HepG2 (cell line): ENCODE measurements around the gene CLN6. TPM values are rescaled to one million over a fixed set of nuclear protein-coding genes. Genes with fewer than 3 reads are reported as not detected.
A peak's percentile ranks its signal among the peaks of the same experiment; 100 is the strongest.

Experiments used
- E2F1 ChIP-seq: sonication (generic); formaldehyde crosslinking; IDR thresholded peaks from 2 replicates; pipeline ENCODE4 v1.5.0; 2020; ENCODE audit warnings: missing genetic modification reagents
- FLYWCH1 ChIP-seq: sonication (generic); formaldehyde crosslinking; IDR thresholded peaks from 2 replicates; pipeline ENCODE4 v1.8.1; 2023; ENCODE audit warnings: mild to moderate bottlenecking, missing genetic modification reagents
- GLI4 ChIP-seq: sonication (generic); formaldehyde crosslinking; IDR thresholded peaks from 2 replicates; pipeline ENCODE4 v1.5.1; 2020; ENCODE audit warnings: missing genetic modification reagents, mild to moderate bottlenecking, moderate library complexity, borderline replicate concordance
- HDAC1 ChIP-seq: sonication (generic); formaldehyde crosslinking; IDR thresholded peaks from 2 replicates; pipeline ENCODE4 v1.5.1; 2020; ENCODE audit warnings: mild to moderate bottlenecking, missing genetic modification reagents
- MED13 ChIP-seq: sonication (generic); formaldehyde crosslinking; IDR thresholded peaks from 2 replicates; pipeline ENCODE4 v1.5.0; 2020; ENCODE audit warnings: missing genetic modification reagents
- MEF2D ChIP-seq: sonication (generic); formaldehyde crosslinking; IDR thresholded peaks from 2 replicates; pipeline ENCODE4 v1.5.1; 2020; ENCODE audit warnings: mild to moderate bottlenecking, missing genetic modification reagents
- NFYC ChIP-seq: IDR thresholded peaks from 2 replicates; pipeline ENCODE4 v1.6.1; 2016; ENCODE audit warnings: missing genetic modification reagents, missing compliant biosample characterization
- NONO ChIP-seq, 2 experiments: fragments of 450-650 bp in 1 of 2; sonication (generic) in 1 of 2; formaldehyde crosslinking in 1 of 2; IDR thresholded peaks in 1 of 2; conservative IDR thresholded peaks in 1 of 2; 2 replicates each; pipeline versions ENCODE4 v1.6.1 to v1.8.0; 2017 to 2022; ENCODE audit warnings: mild to moderate bottlenecking in 1 of 2, missing genetic modification reagents in 1 of 2, moderate library complexity in 1 of 2
- NRL ChIP-seq: sonication (generic); formaldehyde crosslinking; IDR thresholded peaks from 2 replicates; pipeline ENCODE4 v1.5.0; 2020; ENCODE audit warnings: missing genetic modification reagents, mild to moderate bottlenecking, moderate library complexity, borderline replicate concordance
- PRPF4 ChIP-seq: fragments of 200-400 bp; formaldehyde crosslinking; IDR thresholded peaks from 2 replicates; pipeline ENCODE4 v1.6.1; 2016; ENCODE audit warnings: low read length, low read depth; ENCODE audit not compliant: poor library complexity, severe bottlenecking
- REXO4 ChIP-seq: sonication (generic); formaldehyde crosslinking; IDR thresholded peaks from 2 replicates; pipeline ENCODE4 v1.8.0; 2022; ENCODE audit warnings: missing genetic modification reagents, mild to moderate bottlenecking, borderline replicate concordance
- SP2 ChIP-seq: sonication (generic); formaldehyde crosslinking; IDR thresholded peaks from 2 replicates; pipeline ENCODE4 v1.5.1; 2020; ENCODE audit warnings: mild to moderate bottlenecking, missing genetic modification reagents
- STAT5B ChIP-seq: sonication (generic); formaldehyde crosslinking; IDR thresholded peaks from 2 replicates; pipeline ENCODE4 v1.4.0; 2020; ENCODE audit warnings: missing genetic modification reagents
- TP53 ChIP-seq: sonication (generic); formaldehyde crosslinking; conservative IDR thresholded peaks from 2 replicates; pipeline ENCODE4 v1.4.0; 2020; ENCODE audit warnings: missing genetic modification reagents
- ZNF264 ChIP-seq: sonication (generic); formaldehyde crosslinking; IDR thresholded peaks from 2 replicates; pipeline ENCODE4 v1.4.0; 2020; ENCODE audit warnings: missing genetic modification reagents
- ZNF274 ChIP-seq: sonication (generic); formaldehyde crosslinking; IDR thresholded peaks from 2 replicates; pipeline ENCODE4 v1.5.1; 2020; ENCODE audit warnings: mild to moderate bottlenecking, missing genetic modification reagents
- ZNF430 ChIP-seq: sonication (generic); formaldehyde crosslinking; IDR thresholded peaks from 2 replicates; pipeline ENCODE4 v1.9.0; 2021; ENCODE audit warnings: mild to moderate bottlenecking, missing genetic modification reagents
- ZNF501 ChIP-seq: sonication (generic); formaldehyde crosslinking; IDR thresholded peaks from 2 replicates; pipeline ENCODE4 v1.5.1; 2020; ENCODE audit warnings: mild to moderate bottlenecking, moderate library complexity, missing genetic modification reagents
- ZNF530 ChIP-seq: sonication (generic); formaldehyde crosslinking; IDR thresholded peaks from 2 replicates; pipeline ENCODE4 v1.5.0; 2020; ENCODE audit warnings: low read depth, mild to moderate bottlenecking, missing genetic modification reagents
- ZNF556 ChIP-seq: sonication (generic); formaldehyde crosslinking; IDR thresholded peaks from 2 replicates; pipeline ENCODE4 v1.4.0; 2020; ENCODE audit warnings: mild to moderate bottlenecking, missing genetic modification reagents, borderline replicate concordance
- ZNF615 ChIP-seq: sonication (generic); formaldehyde crosslinking; IDR thresholded peaks from 2 replicates; pipeline ENCODE4 v1.5.0; 2020; ENCODE audit warnings: mild to moderate bottlenecking, missing genetic modification reagents, borderline replicate concordance
- ZNF800 ChIP-seq: sonication (generic); formaldehyde crosslinking; IDR thresholded peaks from 2 replicates; pipeline ENCODE4 v1.4.0; 2020; ENCODE audit warnings: missing genetic modification reagents
- polyA plus RNA-seq, 8 experiments: library from polyadenylated mRNA; depleted of rRNA in 3 of 8; stranded (reverse) in 7 of 8; unstranded in 1 of 8; fragments of >200 nt; fragmentation: Illumina TruSeq in 4 of 8; extraction: Trizol in 4 of 8; gene quantifications; 2 replicates each; pipeline versions ENCODE4 v1.2.1 to v1.2.3, GENCODE V29; 2011 to 2016; ENCODE audit warnings: low read depth in 4 of 8, missing spikeins in 1 of 8, mixed read lengths in 1 of 8; ENCODE audit not compliant: insufficient read depth in 1 of 8
- total RNA-seq, 5 experiments: library from RNA; depleted of rRNA; stranded (reverse); fragments of >200 nt; fragmentation: Illumina TruSeq; extraction: Trizol; gene quantifications; 2 replicates each; pipeline ENCODE4 v1.2.3, GENCODE V29; 2016; ENCODE audit warnings: low read depth in 1 of 5
- TF ChIP-seq, protein P1 (sequence below): sonication (generic); formaldehyde crosslinking; IDR thresholded peaks from 2 replicates; pipeline ENCODE4 v1.4.0; 2020; ENCODE audit warnings: low read depth, missing genetic modification reagents
- TF ChIP-seq, protein P2 (sequence below): sonication (generic); formaldehyde crosslinking; IDR thresholded peaks from 2 replicates; pipeline ENCODE4 v1.5.0; 2020; ENCODE audit warnings: missing genetic modification reagents

Gene CLN6
- total and polyA plus RNA-seq, 2 of the 13 experiments (the other 11 are each of a cell fraction or from before 2014, with no cell fraction given): 24.9 to 27.1 TPM

DNA sequence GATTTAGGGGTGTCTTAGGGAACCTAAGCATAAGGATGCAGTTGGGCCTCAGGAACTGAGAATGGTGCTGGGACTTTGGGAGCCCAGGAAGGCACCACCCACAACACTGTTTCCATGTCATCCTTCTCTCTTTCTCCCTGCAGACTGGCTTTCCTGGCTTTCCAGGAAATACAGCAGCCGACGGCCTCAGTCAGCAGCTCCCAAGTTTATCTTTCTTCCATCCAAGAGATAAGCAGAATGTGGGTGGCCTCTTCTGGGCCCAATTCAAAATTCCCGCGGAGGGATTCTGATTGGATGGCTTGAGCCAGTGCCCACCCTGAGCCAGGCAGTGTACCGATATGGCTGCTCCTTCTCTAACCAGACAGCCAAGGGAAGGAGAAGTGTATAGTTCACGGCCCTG lies 4.5 kb upstream of the CLN6 start (continued):
- no peak for TF ChIP-seq ZNF530
- TF ChIP-seq, protein P1, sequence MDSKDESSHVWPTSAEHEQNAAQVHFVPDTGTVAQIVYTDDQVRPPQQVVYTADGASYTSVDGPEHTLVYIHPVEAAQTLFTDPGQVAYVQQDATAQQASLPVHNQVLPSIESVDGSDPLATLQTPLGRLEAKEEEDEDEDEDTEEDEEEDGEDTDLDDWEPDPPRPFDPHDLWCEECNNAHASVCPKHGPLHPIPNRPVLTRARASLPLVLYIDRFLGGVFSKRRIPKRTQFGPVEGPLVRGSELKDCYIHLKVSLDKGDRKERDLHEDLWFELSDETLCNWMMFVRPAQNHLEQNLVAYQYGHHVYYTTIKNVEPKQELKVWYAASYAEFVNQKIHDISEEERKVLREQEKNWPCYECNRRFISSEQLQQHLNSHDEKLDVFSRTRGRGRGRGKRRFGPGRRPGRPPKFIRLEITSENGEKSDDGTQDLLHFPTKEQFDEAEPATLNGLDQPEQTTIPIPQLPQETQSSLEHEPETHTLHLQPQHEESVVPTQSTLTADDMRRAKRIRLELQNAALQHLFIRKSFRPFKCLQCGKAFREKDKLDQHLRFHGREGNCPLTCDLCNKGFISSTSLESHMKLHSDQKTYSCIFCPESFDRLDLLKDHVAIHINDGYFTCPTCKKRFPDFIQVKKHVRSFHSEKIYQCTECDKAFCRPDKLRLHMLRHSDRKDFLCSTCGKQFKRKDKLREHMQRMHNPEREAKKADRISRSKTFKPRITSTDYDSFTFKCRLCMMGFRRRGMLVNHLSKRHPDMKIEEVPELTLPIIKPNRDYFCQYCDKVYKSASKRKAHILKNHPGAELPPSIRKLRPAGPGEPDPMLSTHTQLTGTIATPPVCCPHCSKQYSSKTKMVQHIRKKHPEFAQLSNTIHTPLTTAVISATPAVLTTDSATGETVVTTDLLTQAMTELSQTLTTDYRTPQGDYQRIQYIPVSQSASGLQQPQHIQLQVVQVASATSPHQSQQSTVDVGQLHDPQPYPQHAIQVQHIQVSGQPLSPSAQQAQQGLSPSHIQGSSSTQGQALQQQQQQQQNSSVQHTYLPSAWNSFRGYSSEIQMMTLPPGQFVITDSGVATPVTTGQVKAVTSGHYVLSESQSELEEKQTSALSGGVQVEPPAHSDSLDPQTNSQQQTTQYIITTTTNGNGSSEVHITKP (CRISPR knock-in tag): no peak
- TF ChIP-seq, protein P2, sequence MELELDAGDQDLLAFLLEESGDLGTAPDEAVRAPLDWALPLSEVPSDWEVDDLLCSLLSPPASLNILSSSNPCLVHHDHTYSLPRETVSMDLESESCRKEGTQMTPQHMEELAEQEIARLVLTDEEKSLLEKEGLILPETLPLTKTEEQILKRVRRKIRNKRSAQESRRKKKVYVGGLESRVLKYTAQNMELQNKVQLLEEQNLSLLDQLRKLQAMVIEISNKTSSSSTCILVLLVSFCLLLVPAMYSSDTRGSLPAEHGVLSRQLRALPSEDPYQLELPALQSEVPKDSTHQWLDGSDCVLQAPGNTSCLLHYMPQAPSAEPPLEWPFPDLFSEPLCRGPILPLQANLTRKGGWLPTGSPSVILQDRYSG (CRISPR knock-in tag): no peak
- TF ChIP-seq HDAC1: peak; percentile 29; the same call in 1 of the 2 replicates
- peak; percentile 74 for TF ChIP-seq NFYC (CRISPR knock-in tag)
- TF ChIP-seq E2F1 (CRISPR knock-in tag): no peak
- no peak for TF ChIP-seq NONO (IDR thresholded peaks at IDR 0.05)
- TF ChIP-seq NONO (CRISPR knock-in tag; conservative IDR thresholded peaks at IDR 0.05): no peak
- no peak for TF ChIP-seq ZNF556 (CRISPR knock-in tag)
- no peak for TF ChIP-seq ZNF615
- TF ChIP-seq ZNF264 (CRISPR knock-in tag): no peak
- TF ChIP-seq SP2 (CRISPR knock-in tag): peak; percentile 74
- no peak for TF ChIP-seq ZNF430 (CRISPR knock-in tag)
- TF ChIP-seq PRPF4: no peak
- no peak for TF ChIP-seq REXO4
- TF ChIP-seq MED13 (CRISPR knock-in tag): no peak
- TF ChIP-seq STAT5B: no peak
- TF ChIP-seq FLYWCH1 (CRISPR knock-in tag): no peak
- TF ChIP-seq NRL (CRISPR knock-in tag): no peak
- TF ChIP-seq ZNF501 (CRISPR knock-in tag): no peak
- 0 out of 2 replicates have a peak, but pooled peaks have one; percentile 53 for TF ChIP-seq GLI4
- TF ChIP-seq ZNF274 (CRISPR knock-in tag): no peak
- TF ChIP-seq ZNF800: no peak
- no peak for TF ChIP-seq TP53 (CRISPR knock-in tag)
- TF ChIP-seq MEF2D (CRISPR knock-in tag): no peak
